Osteoblast (primary cell): Measurements from ENCODE around the gene TESK2. TPM values are rescaled to one million over a fixed set of nuclear protein-coding genes. Genes with fewer than 3 reads are reported as not detected.
"Not testable (repeated sequence)": the region's sequence is repeated elsewhere in the genome, so short reads cannot be mapped to it uniquely, and the experiment has no call there.

Experiments used
- DNase-seq: peaks from one replicate; pipeline ENCODE4 v3.0.0; 2011; ENCODE audit warnings: low spot score, mixed read lengths; ENCODE audit not compliant: insufficient read length; ENCODE audit errors: missing footprints
- H2AFZ ChIP-seq: 2 replicates; pipeline ENCODE4 v1.6.0; 2011; ENCODE audit warnings: mild to moderate bottlenecking, low read length
- H3K27ac ChIP-seq: 2 replicates; pipeline ENCODE4 v1.5.1; 2011; ENCODE audit warnings: mild to moderate bottlenecking, low read depth, low read length, moderate library complexity
- H3K27me3 ChIP-seq: 2 replicates; pipeline ENCODE4 v1.6.0; 2012; ENCODE audit warnings: mild to moderate bottlenecking, control low read depth, inconsistent platforms, low read length, moderate library complexity; ENCODE audit not compliant: insufficient read depth
- H3K36me3 ChIP-seq: 2 replicates; pipeline ENCODE4 v1.5.1; 2011; ENCODE audit warnings: mild to moderate bottlenecking, low read length, control low read depth, moderate library complexity; ENCODE audit not compliant: insufficient read depth
- H3K4me1 ChIP-seq: 2 replicates; pipeline ENCODE4 v1.5.1; 2011; ENCODE audit warnings: mild to moderate bottlenecking, low read length, control low read depth, moderate library complexity; ENCODE audit not compliant: insufficient read depth
- H3K4me2 ChIP-seq: 2 replicates; pipeline ENCODE4 v1.6.0; 2011; ENCODE audit warnings: mild to moderate bottlenecking, low read length; ENCODE audit not compliant: insufficient read depth
- H3K4me3 ChIP-seq: fragments of 200-600 bp; sonication (generic); 3 replicates; pipeline ENCODE4 v1.5.1; 2012; ENCODE audit warnings: mild to moderate bottlenecking, low read length, inconsistent platforms; ENCODE audit not compliant: insufficient read depth
- H3K79me2 ChIP-seq: 2 replicates; pipeline ENCODE4 v1.6.0; 2012; ENCODE audit warnings: mild to moderate bottlenecking, low read length, control low read depth, inconsistent platforms; ENCODE audit not compliant: insufficient read depth
- H3K9me3 ChIP-seq: 2 replicates; pipeline ENCODE4 v1.5.1; 2011; ENCODE audit warnings: low read depth, low read length, control low read depth
- H4K20me1 ChIP-seq: 2 replicates; pipeline ENCODE4 v1.6.0; 2012; ENCODE audit warnings: mild to moderate bottlenecking, low read length, control low read depth; ENCODE audit not compliant: insufficient read depth
- total RNA-seq: library from RNA; depleted of rRNA; stranded (reverse); fragments of >200 nt; gene quantifications from 2 replicates; pipeline ENCODE4 v1.2.3, GENCODE V29; 2012
- TF ChIP-seq, protein P1 (sequence below): IDR thresholded peaks from 2 replicates; pipeline ENCODE4 v1.5.1; 2011; ENCODE audit warnings: mild to moderate bottlenecking, low read depth, low read length, moderate library complexity; ENCODE audit errors: extremely low read depth

Gene TESK2
- total RNA-seq, 1 donor: 5.4 TPM

DNA sequence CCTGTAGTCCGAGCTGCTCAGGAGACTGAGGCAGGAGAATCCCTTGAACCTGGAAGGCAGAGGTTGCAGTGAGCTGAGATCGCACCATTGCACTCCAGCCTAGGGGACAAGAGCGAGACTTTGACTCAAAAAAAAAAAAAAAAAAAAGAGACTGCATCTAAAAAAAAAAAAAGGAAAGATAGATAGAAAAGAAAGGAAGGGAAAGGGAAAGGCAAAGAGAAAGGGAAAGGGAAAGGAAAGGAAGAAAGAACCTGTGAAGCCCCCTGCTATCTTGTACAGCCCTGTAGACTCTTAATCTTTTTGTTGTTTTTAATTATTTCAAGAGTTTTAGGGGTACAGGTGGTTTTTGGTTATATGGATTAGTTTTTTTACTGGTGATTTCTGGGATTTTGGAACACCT, 104.7 kb downstream of the TESK2 start:
- no peaks in the 10 kb centered on the region for H4K20me1 ChIP-seq
- TF ChIP-seq, protein P1, sequence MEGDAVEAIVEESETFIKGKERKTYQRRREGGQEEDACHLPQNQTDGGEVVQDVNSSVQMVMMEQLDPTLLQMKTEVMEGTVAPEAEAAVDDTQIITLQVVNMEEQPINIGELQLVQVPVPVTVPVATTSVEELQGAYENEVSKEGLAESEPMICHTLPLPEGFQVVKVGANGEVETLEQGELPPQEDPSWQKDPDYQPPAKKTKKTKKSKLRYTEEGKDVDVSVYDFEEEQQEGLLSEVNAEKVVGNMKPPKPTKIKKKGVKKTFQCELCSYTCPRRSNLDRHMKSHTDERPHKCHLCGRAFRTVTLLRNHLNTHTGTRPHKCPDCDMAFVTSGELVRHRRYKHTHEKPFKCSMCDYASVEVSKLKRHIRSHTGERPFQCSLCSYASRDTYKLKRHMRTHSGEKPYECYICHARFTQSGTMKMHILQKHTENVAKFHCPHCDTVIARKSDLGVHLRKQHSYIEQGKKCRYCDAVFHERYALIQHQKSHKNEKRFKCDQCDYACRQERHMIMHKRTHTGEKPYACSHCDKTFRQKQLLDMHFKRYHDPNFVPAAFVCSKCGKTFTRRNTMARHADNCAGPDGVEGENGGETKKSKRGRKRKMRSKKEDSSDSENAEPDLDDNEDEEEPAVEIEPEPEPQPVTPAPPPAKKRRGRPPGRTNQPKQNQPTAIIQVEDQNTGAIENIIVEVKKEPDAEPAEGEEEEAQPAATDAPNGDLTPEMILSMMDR: no peak
- no peaks in the 10 kb centered on the region for H3K4me1 ChIP-seq
- no peak overlapping the region for H3K4me2 ChIP-seq
- H3K27ac ChIP-seq: no peak overlapping the region
- no peak overlapping the region for H2AFZ ChIP-seq
- no peaks in the 10 kb centered on the region for H3K9me3 ChIP-seq
- peak; percentile 27 for DNase-seq
- no peaks in the 10 kb centered on the region for H3K79me2 ChIP-seq
- H3K36me3 ChIP-seq: no peaks in the 10 kb centered on the region
- H3K4me3 ChIP-seq: no peak overlapping the region
- H3K27me3 ChIP-seq: no peaks in the 10 kb centered on the region

DNA sequence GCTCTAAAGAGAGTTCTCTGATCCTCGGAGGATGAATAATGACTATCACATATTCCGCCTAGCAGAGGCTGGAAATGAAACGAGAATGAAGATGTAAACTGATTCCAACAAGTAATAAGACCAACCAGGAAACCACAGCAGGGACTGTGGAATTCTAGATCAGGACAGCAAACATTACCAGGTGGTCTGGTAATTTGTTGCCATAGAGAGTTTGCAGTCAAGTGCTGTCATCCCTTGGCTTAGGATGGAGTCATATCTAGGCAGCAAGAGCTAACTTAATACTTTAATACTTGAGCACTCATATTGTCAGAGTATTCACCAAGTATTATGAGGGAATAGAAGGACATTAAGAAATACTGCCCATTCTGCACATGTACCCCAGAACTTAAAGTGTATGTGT, 105.7 kb downstream of the TESK2 start:
- peak; percentile 5 for DNase-seq
- Histone ChIP-seq H3K4me1 (no peaks in the 10 kb centered on the region), H3K36me3 (no peaks in the 10 kb centered on the region)

DNA sequence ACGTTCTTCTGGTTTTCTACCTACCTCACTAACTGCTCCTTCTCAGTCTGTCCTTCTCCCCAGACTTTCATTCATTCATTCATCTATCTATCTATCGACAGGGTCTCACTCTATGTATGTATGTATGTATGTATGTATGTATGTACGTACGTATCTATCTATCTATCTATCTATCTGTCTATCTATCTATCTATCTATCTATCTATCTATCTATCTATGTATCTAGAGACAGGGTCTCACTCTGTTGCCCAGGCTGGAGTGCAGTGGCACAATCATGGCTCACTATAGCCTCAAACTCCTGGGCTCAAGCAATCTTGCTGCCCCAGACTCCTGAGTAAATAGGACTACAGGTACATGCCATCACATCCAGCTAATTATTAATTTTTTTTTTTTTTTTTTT, 106.8 kb downstream of the TESK2 start:
- not testable (repeated sequence) for H2AFZ ChIP-seq, H4K20me1 ChIP-seq, H3K4me2 ChIP-seq, H3K79me2 ChIP-seq, H3K27ac ChIP-seq, H3K9me3 ChIP-seq, DNase-seq, H3K36me3 ChIP-seq, H3K4me1 ChIP-seq, H3K27me3 ChIP-seq, H3K4me3 ChIP-seq

More for the DNA sequence above, 105.7 kb downstream of the TESK2 start:
- Histone ChIP-seq H3K9me3 (no peaks in the 10 kb centered on the region), H2AFZ (no peak overlapping the region), H3K4me2 (no peak overlapping the region), H4K20me1 (no peaks in the 10 kb centered on the region), H3K4me3 (no peak overlapping the region), H3K27ac (no peak overlapping the region), H3K27me3 (no peaks in the 10 kb centered on the region), H3K79me2 (no peaks in the 10 kb centered on the region)
- TF ChIP-seq, protein P1: no peak

DNA sequence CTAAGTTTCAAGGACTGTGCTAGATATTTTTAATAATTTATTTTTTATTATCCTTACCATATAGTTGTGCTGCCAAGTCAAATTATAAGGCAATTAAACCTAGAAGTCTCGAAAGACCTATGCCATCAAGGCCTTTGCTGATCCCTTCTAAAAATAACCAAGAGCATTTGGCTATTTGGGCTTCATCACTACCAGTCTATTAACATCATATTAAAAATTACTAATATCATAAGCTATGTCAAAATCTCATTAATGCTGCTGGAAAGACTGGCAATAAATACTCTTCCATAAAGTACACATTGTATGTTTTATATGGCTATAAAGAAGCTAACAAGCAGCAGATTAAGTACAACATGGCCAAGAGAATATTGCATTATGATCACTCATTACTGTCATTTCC, 107.8 kb downstream of the TESK2 start:
- H3K79me2 ChIP-seq: no peaks in the 10 kb centered on the region
- no peak overlapping the region for H3K27ac ChIP-seq
- no peak overlapping the region for H3K4me3 ChIP-seq
- TF ChIP-seq, protein P1: no peak
- no peaks in the 10 kb centered on the region for H3K4me1 ChIP-seq
- no peaks in the 10 kb centered on the region for H3K27me3 ChIP-seq
- no peaks in the 10 kb centered on the region for H4K20me1 ChIP-seq
- no peak overlapping the region for H3K4me2 ChIP-seq
- H3K36me3 ChIP-seq: no peaks in the 10 kb centered on the region
- no peak for DNase-seq
- no peak overlapping the region for H2AFZ ChIP-seq
- H3K9me3 ChIP-seq: no peaks in the 10 kb centered on the region
